ENCODE measurements around the gene SMIM41. TPM values are rescaled to one million over a fixed set of nuclear protein-coding genes. Genes with fewer than 3 reads are reported as not detected.
A peak's percentile ranks its signal among the peaks of the same experiment; 100 is the strongest.

The SMIM41 gene
- total RNA-seq, 1 donor from 2014 or later = not detected

DNA sequence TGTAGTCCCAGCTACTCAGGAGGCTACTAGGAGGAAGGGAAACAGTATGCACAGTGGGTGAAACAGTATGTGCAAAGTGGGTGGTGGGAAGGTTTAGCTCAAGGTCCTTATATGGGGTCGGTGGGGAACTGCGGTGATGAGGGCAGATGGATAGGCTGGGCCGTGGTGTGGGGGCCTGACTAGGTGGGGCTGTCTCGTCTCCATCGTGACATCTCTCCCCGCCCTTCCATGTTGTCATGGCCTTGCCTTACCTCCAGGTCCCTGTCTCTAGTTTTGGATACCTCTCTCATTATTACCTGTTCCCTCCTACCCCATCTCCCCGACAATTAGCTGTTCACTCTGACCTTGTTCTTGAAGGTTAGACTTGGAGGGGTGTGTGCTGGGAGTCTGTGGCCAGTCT, 32.6 kb upstream of the SMIM41 start:
- H3K4me1 Mint-ChIP-seq (ENCODE audit: unreplicated experiment) = peaks cover 39% of the 10 kb centered on the region
- H3K27me3 Mint-ChIP-seq (ENCODE audit: unreplicated experiment) = no peaks in the 10 kb centered on the region
- H3K27ac Mint-ChIP-seq (ENCODE audit: unreplicated experiment) = no peak overlapping the region
- TF ChIP-seq CTCF (IDR thresholded peaks at IDR 0.05) = no peak
- no peaks in the 10 kb centered on the region for H3K36me3 Mint-ChIP-seq (ENCODE audit: unreplicated experiment)
- DNase-seq (ENCODE audit: extremely low spot score, unreplicated experiment) = no peak
- H3K9me3 Mint-ChIP-seq (ENCODE audit: unreplicated experiment) = no peaks in the 10 kb centered on the region
- H3K4me3 Mint-ChIP-seq (ENCODE audit: unreplicated experiment) = no peak overlapping the region

DNA sequence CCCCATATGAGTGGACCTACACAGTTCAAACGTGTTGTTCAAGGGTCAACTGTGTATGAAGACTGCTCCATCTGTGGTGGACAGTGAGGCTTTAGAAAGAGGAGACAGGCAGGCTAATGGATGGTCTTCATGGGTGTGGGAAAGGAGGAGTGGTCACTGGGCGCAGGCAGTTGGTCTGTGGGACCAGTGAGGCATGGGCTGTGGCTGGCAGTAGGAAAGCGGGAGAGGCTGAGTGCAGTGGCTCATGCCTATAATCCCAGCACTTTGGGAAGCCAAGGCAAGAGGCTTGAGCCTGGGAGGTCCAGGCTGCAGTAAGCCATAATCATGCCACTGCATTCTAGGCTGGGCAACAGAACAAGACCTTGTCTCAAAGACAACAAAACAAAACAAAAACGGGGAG, 30.2 kb upstream of the SMIM41 start:
- no peaks in the 10 kb centered on the region for H3K27me3 Mint-ChIP-seq (ENCODE audit: unreplicated experiment)
- peak overlapping the region; percentile 74 for H3K27ac Mint-ChIP-seq (ENCODE audit: unreplicated experiment)
- TF ChIP-seq CTCF (IDR thresholded peaks at IDR 0.05) = no peak
- peak overlapping the region; percentile 80 for H3K4me3 Mint-ChIP-seq (ENCODE audit: unreplicated experiment)
- DNase-seq (ENCODE audit: extremely low spot score, unreplicated experiment) = no peak
- H3K4me1 Mint-ChIP-seq (ENCODE audit: unreplicated experiment) = peaks cover 41% of the 10 kb centered on the region
- H3K36me3 Mint-ChIP-seq (ENCODE audit: unreplicated experiment) = no peaks in the 10 kb centered on the region
- no peaks in the 10 kb centered on the region for H3K9me3 Mint-ChIP-seq (ENCODE audit: unreplicated experiment)

DNA sequence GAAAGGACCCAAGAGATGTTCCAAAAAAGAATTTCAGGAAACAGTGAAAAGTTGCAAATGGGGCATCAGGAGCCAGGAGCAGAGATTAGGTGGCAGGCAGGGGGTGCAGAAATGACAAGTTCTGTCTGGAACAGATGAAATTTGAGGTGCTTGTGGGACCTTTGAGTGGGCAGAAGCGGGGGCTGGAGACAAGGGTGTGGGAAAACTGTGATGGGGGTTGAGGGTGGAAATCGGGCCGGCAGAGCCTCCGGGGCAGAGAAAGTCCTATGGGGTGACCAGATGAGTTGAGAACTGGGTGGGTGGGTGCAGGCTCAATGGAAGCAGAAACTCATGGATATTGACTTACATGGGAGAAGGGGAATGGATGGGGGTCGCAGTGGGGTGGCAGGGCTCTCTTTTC, 29.8 kb upstream of the SMIM41 start:
- Mint-ChIP-seq H3K9me3 (ENCODE audit: unreplicated experiment) (no peaks in the 10 kb centered on the region), H3K27ac (ENCODE audit: unreplicated experiment) (peak overlapping the region; percentile 74), H3K4me1 (ENCODE audit: unreplicated experiment) (peaks cover 40% of the 10 kb centered on the region)

DNA sequence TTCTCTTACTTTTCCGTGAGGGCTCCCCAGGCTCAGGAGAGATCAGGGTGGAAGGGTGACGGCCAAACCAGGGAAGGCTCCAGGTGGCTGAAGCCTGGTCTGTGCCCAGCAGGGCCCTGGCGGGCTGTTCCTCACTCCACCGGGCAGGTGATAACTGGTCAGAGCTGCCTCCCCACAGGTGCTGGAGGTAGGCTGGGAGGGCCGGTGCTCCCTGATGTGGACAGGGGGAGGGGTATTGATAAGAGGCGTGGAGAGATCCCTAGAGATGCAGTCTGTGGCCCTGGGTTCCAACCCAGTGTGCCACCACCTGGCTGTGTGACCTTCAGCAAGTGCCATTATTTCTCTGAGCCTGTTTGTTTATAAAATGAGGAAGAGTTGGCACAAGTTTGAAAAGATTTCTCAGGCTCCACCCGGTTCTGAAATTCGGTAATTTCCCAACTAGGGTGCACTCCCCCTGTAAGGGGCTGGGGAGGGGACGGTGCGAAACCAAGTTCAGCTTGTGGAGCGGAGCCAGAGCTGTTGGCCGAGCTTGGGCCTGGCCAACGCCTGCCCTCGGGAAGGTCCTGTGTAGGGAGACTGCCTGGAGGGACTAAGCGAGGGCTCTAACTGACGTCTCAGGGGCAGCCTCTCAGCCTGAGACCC, 29.3 kb upstream of the SMIM41 start:
- no peak for TF ChIP-seq CTCF (IDR thresholded peaks at IDR 0.05)
- Mint-ChIP-seq H3K27ac (ENCODE audit: unreplicated experiment) (peak overlapping the region; percentile 74), H3K9me3 (ENCODE audit: unreplicated experiment) (no peaks in the 10 kb centered on the region), H3K36me3 (ENCODE audit: unreplicated experiment) (no peaks in the 10 kb centered on the region), H3K4me1 (ENCODE audit: unreplicated experiment) (peaks cover 40% of the 10 kb centered on the region), H3K27me3 (ENCODE audit: unreplicated experiment) (no peaks in the 10 kb centered on the region), H3K4me3 (ENCODE audit: unreplicated experiment) (peak overlapping the region; percentile 80)
- DNase-seq (ENCODE audit: extremely low spot score, unreplicated experiment) = no peak

More for the DNA sequence above, 29.8 kb upstream of the SMIM41 start:
- Mint-ChIP-seq H3K4me3 (ENCODE audit: unreplicated experiment) (peak overlapping the region; percentile 80), H3K27me3 (ENCODE audit: unreplicated experiment) (no peaks in the 10 kb centered on the region), H3K36me3 (ENCODE audit: unreplicated experiment) (no peaks in the 10 kb centered on the region)
- DNase-seq (ENCODE audit: extremely low spot score, unreplicated experiment) = no peak
- TF ChIP-seq CTCF (IDR thresholded peaks at IDR 0.05) = no peak

GRCh38 chr12:52050758-52051541, 28.6 kb upstream of the SMIM41 start, which contains the start of gene NR4A1:
Gene NR4A1 (plus strand): TSS chr12:52051442. CDS start chr12:52054329, 2,887 bp downstream.
- H3K9me3 Mint-ChIP-seq (ENCODE audit: unreplicated experiment) = no peaks in the 10 kb centered on the region
- peaks cover 34% of the 10 kb centered on the region for H3K4me1 Mint-ChIP-seq (ENCODE audit: unreplicated experiment)
- DNase-seq (ENCODE audit: extremely low spot score, unreplicated experiment) = peak; percentile 96
- no peaks in the 10 kb centered on the region for H3K36me3 Mint-ChIP-seq (ENCODE audit: unreplicated experiment)
- peak within 1 kb of the TSS; percentile 80 for H3K4me3 Mint-ChIP-seq (ENCODE audit: unreplicated experiment)
- H3K27ac Mint-ChIP-seq (ENCODE audit: unreplicated experiment) = peak within 1 kb of the TSS; percentile 85
- TF ChIP-seq CTCF (IDR thresholded peaks at IDR 0.05) = no peak
- no peaks in the 10 kb centered on the region for H3K27me3 Mint-ChIP-seq (ENCODE audit: unreplicated experiment)

Measured in osteocyte (in vitro differentiated cells).